IMR-90 (cell line): ENCODE measurements around the gene ACAN. TPM values are rescaled to one million over a fixed set of nuclear protein-coding genes. Genes with fewer than 3 reads are reported as not detected.
"Not testable (repeated sequence)": the region's sequence is repeated elsewhere in the genome, so short reads cannot be mapped to it uniquely, and the experiment has no call there.

ENCODE experiments used
- ATAC-seq: fragments of 200-7000 bp; cut with Tn5 transposase; 2 replicates; pipeline ENCODE4 v1.9.1; 2020; ENCODE audit warnings: low read depth, mild to moderate bottlenecking, moderate library complexity
- BruUV-seq: library from RNA; stranded (reverse); fragments of 400-500 nt; replicated peaks from 2 replicates; lab custom pipeline; 2021; lab: Mats Ljungman, UMichigan
- CTCF ChIA-PET: fragments of 300-600 bp; formaldehyde crosslinking; extraction: SDS; loops from one replicate; lab custom pipeline; 2021; ENCODE audit warnings: antibody characterized with exemption; lab: Yijun Ruan, JAX
- POLR2A ChIA-PET: fragments of 300-600 bp; sonication (Branson Sonifier 250); formaldehyde crosslinking; loops from one replicate; lab custom pipeline; 2022; ENCODE audit warnings: antibody characterized with exemption; ENCODE audit not compliant: unreplicated experiment; lab: Charles Lee
- DNase-seq: peaks from one replicate; pipeline ENCODE4 v3.0.0; 2013
- H2AFZ ChIP-seq: replicated peaks from 2 replicates; pipeline ENCODE3; 2013; ENCODE audit warnings: low read length, mild to moderate bottlenecking; ENCODE audit not compliant: poor library complexity
- H2AK5ac ChIP-seq: 2 replicates; pipeline ENCODE4 v1.6.1; 2013; ENCODE audit warnings: low read depth, low read length, inconsistent platforms
- H2AK9ac ChIP-seq: replicated peaks from 2 replicates; pipeline ENCODE3; 2013; ENCODE audit warnings: mild to moderate bottlenecking, low read depth, low read length, moderate library complexity; ENCODE audit not compliant: poor library complexity
- H2BK120ac ChIP-seq: 2 replicates; pipeline ENCODE4 v1.6.1; 2013; ENCODE audit warnings: low read depth, low read length, inconsistent platforms
- H2BK15ac ChIP-seq: 3 replicates; pipeline ENCODE4 v1.6.1; 2013; ENCODE audit warnings: low read depth, low read length, inconsistent platforms
- H2BK20ac ChIP-seq: 2 replicates; pipeline ENCODE4 v1.6.1; 2013; ENCODE audit warnings: low read depth, mild to moderate bottlenecking, inconsistent platforms, low read length, moderate library complexity
- H2BK5ac ChIP-seq: 2 replicates; pipeline ENCODE4 v1.6.1; 2013; ENCODE audit warnings: mild to moderate bottlenecking, low read depth, low read length, inconsistent platforms; ENCODE audit not compliant: poor library complexity, severe bottlenecking
- H3K14ac ChIP-seq: replicated peaks from 2 replicates; pipeline ENCODE4 v1.6.1; 2013; ENCODE audit warnings: low read depth, low read length, inconsistent platforms
- H3K18ac ChIP-seq: 2 replicates; pipeline ENCODE4 v1.6.1; 2013; ENCODE audit warnings: low read depth, low read length, control low read depth
- H3K23ac ChIP-seq: 2 replicates; pipeline ENCODE4 v1.6.1; 2013; ENCODE audit warnings: low read depth, low read length, inconsistent platforms
- H3K27ac ChIP-seq: 2 replicates; pipeline ENCODE4 v1.5.1; 2013; ENCODE audit warnings: mild to moderate bottlenecking, control low read depth, low read length; ENCODE audit not compliant: insufficient read depth
- H3K27me3 ChIP-seq: 2 replicates; pipeline ENCODE4 v1.6.1; 2013; ENCODE audit warnings: low read length; ENCODE audit not compliant: control insufficient read depth, insufficient read depth
- H3K36me3 ChIP-seq: 2 replicates; pipeline ENCODE4 v1.6.1; 2013; ENCODE audit warnings: low read length, mixed read lengths; ENCODE audit not compliant: control insufficient read depth, insufficient read depth
- H3K4ac ChIP-seq: 2 replicates; pipeline ENCODE4 v1.6.1; 2013; ENCODE audit warnings: low read depth, low read length, inconsistent platforms
- H3K4me1 ChIP-seq: 2 replicates; pipeline ENCODE4 v1.6.1; 2013; ENCODE audit warnings: low read length, mixed read lengths; ENCODE audit not compliant: control insufficient read depth, insufficient read depth
- H3K4me2 ChIP-seq: 2 replicates; pipeline ENCODE4 v1.6.1; 2013; ENCODE audit warnings: low read depth, mild to moderate bottlenecking, control low read depth, low read length, moderate library complexity
- H3K4me3 ChIP-seq: 2 replicates; pipeline ENCODE4 v1.5.1; 2013; ENCODE audit warnings: low read depth, mild to moderate bottlenecking, control low read depth, low read length, moderate library complexity; ENCODE audit not compliant: insufficient read depth
- H3K56ac ChIP-seq: 2 replicates; pipeline ENCODE4 v1.6.1; 2013; ENCODE audit warnings: low read length, inconsistent platforms; ENCODE audit not compliant: insufficient read depth; ENCODE audit errors: extremely low read depth
- H3K79me1 ChIP-seq, 2 experiments: 2 replicates each; pipeline ENCODE4 v1.6.1; 2013; ENCODE audit warnings: low read length in 2 of 2, inconsistent platforms in 1 of 2, low read depth in 1 of 2
- H3K9ac ChIP-seq: 2 replicates; pipeline ENCODE4 v1.6.1; 2013; ENCODE audit warnings: low read depth, low read length, control low read depth
- H3K9me1 ChIP-seq: 2 replicates; pipeline ENCODE4 v1.6.1; 2013; ENCODE audit warnings: low read length, inconsistent platforms; ENCODE audit not compliant: insufficient read depth
- H3K9me3 ChIP-seq: 2 replicates; pipeline ENCODE4 v1.6.1; 2013; ENCODE audit warnings: low read length; ENCODE audit not compliant: control insufficient read depth, insufficient read depth
- H4K20me1 ChIP-seq: 2 replicates; pipeline ENCODE4 v1.6.1; 2013; ENCODE audit warnings: low read length, inconsistent platforms; ENCODE audit not compliant: insufficient read depth
- H4K5ac ChIP-seq: 2 replicates; pipeline ENCODE4 v1.6.1; 2013; ENCODE audit warnings: mild to moderate bottlenecking, low read depth, low read length, control low read depth
- H4K8ac ChIP-seq, 2 experiments: 2 replicates each; pipeline ENCODE4 v1.6.1; 2013; ENCODE audit warnings: low read depth in 2 of 2, low read length in 2 of 2, control low read depth in 1 of 2, inconsistent platforms in 1 of 2
- H4K91ac ChIP-seq: 2 replicates; pipeline ENCODE4 v1.6.1; 2013; ENCODE audit warnings: low read depth, low read length, inconsistent platforms; ENCODE audit not compliant: insufficient read depth
- FOS ChIP-seq: fragments of 150-350 bp; IDR thresholded peaks from 2 replicates; pipeline ENCODE4 v1.6.1; 2016; ENCODE audit warnings: low read depth, low read length
- RAD21 ChIP-seq: IDR thresholded peaks from 2 replicates; pipeline ENCODE4 v1.6.1; 2012; ENCODE audit warnings: low read length, improper control_type of control experiment
- WGBS, 2 experiments: methylation state at CpG; one replicate each; pipeline versions ENCODE4 v1.1.5 to v1.1.7; 2013; ENCODE audit warnings: missing lambda C conversion rate in 2 of 2; ENCODE audit not compliant: insufficient read length in 1 of 2; ENCODE audit errors: extremely low coverage in 2 of 2; 5-methylcytosine and 5-hydroxymethylcytosine counted together
- dilution Hi-C: fragments of 300-500 bp; cut with HindIII; formaldehyde crosslinking; loops from one replicate; pipeline ENCODE4 v1.14.3; 2018; ENCODE audit warnings: low sequenced_read_pairs; ENCODE audit not compliant: unreplicated experiment
- in situ Hi-C: fragments of 300-500 bp; cut with MboI; formaldehyde crosslinking; loops from 3 replicates; pipeline ENCODE4 v1.14.3; 2019; ENCODE audit warnings: low sequenced_read_pairs, inconsistent platforms, mixed read lengths
- intact Hi-C: fragments of 100-400 bp; cut with micrococcal nuclease; formaldehyde crosslinking; loops from 2 replicates; pipeline ENCODE4 v1.10.0; 2022
- polyA plus RNA-seq, 3 experiments: library from polyadenylated mRNA; depleted of rRNA; stranded (reverse); fragments of >200 nt; gene quantifications; 2 replicates each; pipeline ENCODE4 v1.2.3, GENCODE V29; 2012; ENCODE audit warnings: low replicate concordance in 1 of 3
- total RNA-seq: library from RNA; depleted of rRNA; stranded (reverse); fragments of >200 nt; gene quantifications from 2 replicates; pipeline ENCODE4 v1.2.3, GENCODE V29; 2012; rRNA removed

Gene ACAN
- total and polyA plus RNA-seq, 2 of the 4 experiments (the other 2 are of a cell fraction) = 0.54 to 0.96 TPM

DNA sequence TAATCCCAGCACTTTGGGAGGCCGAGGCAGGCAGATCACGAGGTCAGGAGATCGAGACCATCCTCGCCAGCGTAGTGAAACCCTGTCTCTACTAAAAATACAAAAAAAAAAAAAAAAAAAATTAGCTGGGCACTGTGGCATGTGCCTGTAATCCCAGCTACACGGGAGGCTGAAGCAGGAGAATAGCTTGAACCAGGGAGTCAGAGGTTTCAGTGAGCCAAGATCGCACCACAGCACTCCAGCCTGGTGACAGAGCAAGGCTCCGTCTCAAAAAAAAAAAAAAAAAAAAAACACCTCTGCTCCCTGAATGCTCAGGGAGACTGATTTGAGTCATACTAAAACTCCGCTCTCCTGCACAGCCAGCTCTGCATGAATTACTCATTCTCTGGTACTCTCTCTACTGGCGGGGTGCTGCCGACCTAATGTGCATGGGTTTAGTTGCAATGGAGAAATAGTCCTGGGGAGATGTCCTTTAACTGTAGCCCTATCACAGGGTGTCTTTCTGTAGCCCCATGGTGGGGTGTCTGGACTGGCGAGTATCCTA lies 117.7 kb downstream of the ACAN start:
- H3K9ac ChIP-seq, H3K4me1 ChIP-seq, H3K18ac ChIP-seq, H4K20me1 ChIP-seq, H3K4me2 ChIP-seq, H3K9me1 ChIP-seq, H3K79me1 ChIP-seq, BruUV-seq, intact Hi-C loops, H3K23ac ChIP-seq, H3K4me3 ChIP-seq, H3K36me3 ChIP-seq, in situ Hi-C loops, H2BK15ac ChIP-seq, H3K9me3 ChIP-seq, H3K27me3 ChIP-seq: not testable (repeated sequence)
- ChIA-PET CTCF (interaction anchor here (3.4 kb wide), 1 partner anchor 16 kb away, joined by 13 read pairs; no protein-coding TSS in a partner anchor), POLR2A (interaction anchor here (0.5 to 0.7 kb wide), 2 partner anchors 12 to 59 kb away, joined by 5 to 11 read pairs; no protein-coding TSS in a partner anchor)
- ATAC-seq = peak; percentile 70
- H2BK120ac ChIP-seq = peak overlapping the region; percentile 42
- H3K14ac ChIP-seq = 0 out of 2 replicates have a peak overlapping the region, but pooled peaks have one; percentile 39
- 0 out of 2 replicates have a peak overlapping the region, but pooled peaks have one; percentile 22 for H3K56ac ChIP-seq
- H4K91ac ChIP-seq = peak overlapping the region; percentile 52
- 0 out of 2 replicates have a peak overlapping the region, but pooled peaks have one; percentile 9 for H3K27ac ChIP-seq
- H2AFZ ChIP-seq = peak overlapping the region; percentile 63
- H2BK5ac ChIP-seq = peak overlapping the region; percentile 64
- peak overlapping the region; percentile 8 to 50; a peak in 3 of 4 replicates for H4K8ac ChIP-seq
- WGBS, 2 experiments = 100% methylated on average over 3 of the region's 12 CpGs; no CpG with 5 or more reads in 1 of the 2 experiments
- peak overlapping the region; percentile 35; the same call in 1 of the 2 replicates for H2AK5ac ChIP-seq
- H2AK9ac ChIP-seq = peak overlapping the region; percentile 59
- TF ChIP-seq RAD21 (0 out of 2 replicates have a peak, but pooled peaks have one; percentile 2), FOS (peak; percentile 62)
- DNase-seq = peak; percentile 90
- dilution Hi-C loops = loop anchor here (25.0 kb wide), 1 partner anchor 91 kb away; no protein-coding TSS in a partner anchor
- H2BK20ac ChIP-seq = peak overlapping the region; percentile 40
- peak overlapping the region; percentile 48 for H3K4ac ChIP-seq
- 0 out of 2 replicates have a peak overlapping the region, but pooled peaks have one; percentile 23 for H4K5ac ChIP-seq

Other genes starting within 250 kb of the ACAN start
- 85.5 and 91.4 TPM in 2 replicates for gene AEN, start 182.1 kb upstream of the ACAN start, total RNA-seq
- gene AEN, start 182.1 kb upstream of the ACAN start, polyA plus RNA-seq (2012; rRNA removed) = 48.6 and 55.4 TPM in 2 replicates
- 0.72 and 1.1 TPM in 2 replicates for gene ISG20, start 164.4 kb upstream of the ACAN start, total RNA-seq
- gene ISG20, start 164.4 kb upstream of the ACAN start, polyA plus RNA-seq (2012; rRNA removed) = 1.2 and 3.1 TPM in 2 replicates
- gene HAPLN3, start 92.1 kb downstream of the ACAN start, total RNA-seq = 4.4 and 5.9 TPM in 2 replicates
- gene HAPLN3, start 92.1 kb downstream of the ACAN start, polyA plus RNA-seq (2012; rRNA removed) = 28.6 and 30.8 TPM in 2 replicates
- gene MFGE8, start 109.9 kb downstream of the ACAN start, total RNA-seq = 201 and 232 TPM in 2 replicates
- 1,813 and 1,912 TPM in 2 replicates for gene MFGE8, start 109.9 kb downstream of the ACAN start, polyA plus RNA-seq (2012; rRNA removed)